NCI-H2029 treated with DMSO at 0.1 percent for 48 hours (cell line): ENCODE measurements around the gene AATK.
"Not testable (repeated sequence)": the region's sequence is repeated elsewhere in the genome, so short reads cannot be mapped to it uniquely, and the experiment has no call there.

Source experiments
- DNase-seq: peaks from one replicate; lab custom pipeline; 2025; lab: John Stamatoyannopoulos, UW

The AATK gene

DNA sequence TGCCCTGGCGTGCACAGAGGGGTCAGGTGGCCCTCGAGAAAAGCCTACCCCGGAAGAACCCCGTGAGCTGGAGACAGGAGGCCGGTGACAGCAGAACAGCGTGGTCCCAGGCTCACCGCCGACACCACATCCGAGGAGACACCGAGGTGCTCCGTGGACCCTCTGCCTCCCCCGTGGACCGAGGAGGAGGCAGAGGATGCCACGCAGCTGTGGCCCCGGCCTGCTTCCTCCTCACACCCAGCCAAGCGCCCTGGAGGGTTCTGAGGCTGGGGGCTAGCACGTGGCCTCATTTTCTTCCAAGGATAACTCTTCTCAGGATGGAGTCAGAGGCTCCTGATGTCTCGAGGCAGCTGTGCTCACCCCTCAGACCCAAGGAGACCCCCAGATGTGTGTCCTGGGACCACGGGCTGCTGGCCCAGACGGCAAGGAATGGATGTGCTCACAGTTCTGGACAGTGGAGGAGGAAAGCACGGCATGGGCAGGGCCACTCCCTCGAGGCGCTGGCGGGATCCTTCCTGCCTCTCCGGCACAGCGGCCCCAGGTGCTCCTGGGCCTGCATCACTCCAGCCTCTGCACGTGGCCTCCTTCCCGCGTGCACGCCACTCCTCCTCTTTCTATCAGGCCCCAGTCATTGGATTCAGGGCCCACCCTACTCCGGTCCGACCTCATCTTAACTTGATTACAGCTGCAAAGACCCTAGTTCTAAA lies 5.1 kb downstream of the AATK start:
- DNase-seq = no peak

DNA sequence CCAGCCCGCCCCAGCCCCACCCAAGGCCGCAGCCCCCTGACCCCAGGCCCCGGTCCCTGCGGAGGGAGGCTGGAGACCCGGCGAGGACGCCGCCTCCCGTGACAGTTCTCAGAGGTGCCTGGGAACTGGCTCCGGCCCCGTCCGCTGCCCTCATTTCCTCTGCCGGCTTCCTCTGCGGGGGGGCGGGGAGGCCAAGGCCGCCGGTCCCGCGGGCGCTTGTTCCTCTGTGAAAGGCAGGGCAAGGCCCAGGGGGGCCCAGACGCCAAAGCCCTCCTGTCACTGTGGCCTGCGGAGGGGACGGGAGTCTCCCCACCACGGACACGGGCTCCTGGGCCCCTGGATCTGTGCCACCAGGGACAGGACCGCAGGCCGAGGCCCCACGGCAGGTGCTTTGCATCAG lies 5.7 kb downstream of the AATK start:
- no peak for DNase-seq

DNA sequence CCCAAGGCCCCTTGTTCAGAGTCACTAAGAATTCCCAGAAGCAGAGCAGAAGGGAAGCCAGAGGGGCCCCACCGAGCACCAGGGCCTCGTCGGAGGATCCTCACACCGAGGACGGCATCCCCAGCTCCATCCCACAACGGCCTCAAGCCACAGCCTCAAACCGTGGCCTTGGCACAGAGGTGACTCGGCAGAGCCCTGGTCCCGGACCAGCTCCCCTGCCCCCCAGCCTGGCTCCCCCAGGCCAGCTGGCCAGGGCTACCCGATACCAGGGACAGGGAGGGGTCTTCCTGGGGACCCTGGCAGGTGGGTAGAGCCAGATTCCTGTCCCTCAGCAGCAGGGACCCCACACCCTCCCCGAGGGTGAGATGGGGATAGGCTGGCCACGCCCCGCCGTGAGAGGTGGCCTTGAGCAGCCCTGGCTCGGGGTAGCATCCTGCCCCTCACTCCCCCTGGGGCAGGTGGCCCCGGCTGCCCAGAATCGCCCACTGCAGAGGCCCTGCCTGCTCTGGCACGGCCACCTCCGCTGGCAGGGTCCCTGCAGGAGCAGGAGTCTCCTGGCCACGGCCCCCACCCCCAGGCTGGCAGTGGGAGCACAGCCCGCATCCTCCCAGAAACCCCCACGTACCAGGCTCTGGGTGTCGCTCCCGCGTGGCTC lies 6.3 kb downstream of the AATK start:
- no peak for DNase-seq

DNA sequence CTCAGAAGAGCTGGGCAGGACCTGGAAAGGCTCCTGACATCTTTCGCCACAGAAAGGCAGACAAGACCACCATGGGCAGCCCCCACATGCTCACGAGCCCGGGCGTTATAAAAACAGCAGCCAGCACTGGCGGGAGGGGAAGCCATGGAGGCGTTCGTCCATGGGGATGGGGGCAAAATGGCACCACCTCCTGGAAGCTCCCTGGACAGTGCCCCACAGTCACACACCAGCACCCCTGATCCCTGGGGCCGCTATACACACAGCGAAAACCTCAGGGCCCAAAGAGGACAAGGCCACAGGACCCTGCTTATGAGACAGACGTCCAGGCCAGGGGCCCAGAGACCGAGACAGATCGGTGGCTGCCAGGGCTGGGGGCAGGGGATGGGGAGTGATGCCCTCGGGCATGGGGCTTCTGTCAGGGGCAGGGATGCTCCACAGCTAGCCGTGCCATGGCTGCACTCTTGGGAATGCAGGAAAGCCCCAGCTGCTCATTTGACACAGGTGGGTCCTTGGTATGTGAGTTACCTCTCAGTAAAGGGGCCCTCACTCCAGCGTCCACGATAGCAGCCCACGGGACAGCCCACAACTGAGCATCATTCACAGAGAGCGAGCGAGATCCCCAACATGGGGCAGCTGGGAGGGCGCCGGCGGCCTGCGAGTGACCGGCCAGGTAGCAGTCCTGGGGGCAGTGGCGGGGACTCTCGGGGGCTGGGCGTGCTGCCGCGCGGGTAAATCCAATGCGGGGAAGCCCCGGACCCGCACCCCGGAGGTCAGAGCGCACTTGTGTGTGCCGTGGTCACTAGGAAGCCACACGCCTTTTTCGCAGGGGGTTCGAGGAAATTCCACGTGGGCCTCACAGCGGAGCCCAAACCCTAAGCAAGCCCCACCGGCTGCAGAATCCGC lies 7.1 kb downstream of the AATK start:
- no peak for DNase-seq

DNA sequence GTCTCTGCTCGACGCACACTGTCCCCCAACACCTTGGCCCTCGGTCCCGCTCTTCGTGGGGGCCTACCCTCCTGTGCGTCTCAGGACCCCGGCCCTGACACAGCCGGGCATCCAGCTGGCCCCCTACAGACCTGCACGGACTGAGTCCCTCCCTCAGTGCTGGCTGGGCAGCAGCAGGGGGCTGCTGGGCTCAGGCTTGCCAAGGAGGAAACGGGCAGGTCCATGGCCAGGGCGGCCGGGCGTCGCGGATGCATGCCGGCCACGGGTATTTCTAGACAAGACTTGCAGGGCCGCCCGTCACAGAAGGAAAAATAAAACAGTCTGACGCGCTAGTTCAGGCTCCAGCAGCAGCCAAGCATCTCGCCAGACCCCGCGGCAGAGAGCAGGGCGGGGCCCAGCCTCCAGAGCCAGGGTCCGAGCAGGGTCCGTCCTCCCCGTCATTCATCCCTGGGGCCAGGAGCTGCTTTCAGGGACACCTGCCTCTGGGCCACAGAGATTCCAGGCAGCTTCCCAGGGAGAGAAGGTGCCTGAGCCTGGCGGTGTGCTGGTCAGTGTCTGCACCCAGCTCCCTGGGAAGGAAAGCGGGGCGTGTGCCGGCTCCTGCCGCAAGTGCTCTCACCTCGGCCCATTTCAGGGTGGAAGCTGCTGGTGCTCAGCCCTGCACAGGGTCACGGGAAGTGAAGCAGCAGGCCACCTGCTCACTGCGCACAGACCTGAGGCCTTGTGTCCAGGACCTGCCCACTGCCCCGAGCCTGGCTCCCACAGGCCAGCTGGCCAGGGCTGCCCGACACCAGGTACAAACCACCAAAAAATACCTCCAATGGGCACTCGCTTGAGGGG lies 8.0 kb downstream of the AATK start:
- no peak for DNase-seq

DNA sequence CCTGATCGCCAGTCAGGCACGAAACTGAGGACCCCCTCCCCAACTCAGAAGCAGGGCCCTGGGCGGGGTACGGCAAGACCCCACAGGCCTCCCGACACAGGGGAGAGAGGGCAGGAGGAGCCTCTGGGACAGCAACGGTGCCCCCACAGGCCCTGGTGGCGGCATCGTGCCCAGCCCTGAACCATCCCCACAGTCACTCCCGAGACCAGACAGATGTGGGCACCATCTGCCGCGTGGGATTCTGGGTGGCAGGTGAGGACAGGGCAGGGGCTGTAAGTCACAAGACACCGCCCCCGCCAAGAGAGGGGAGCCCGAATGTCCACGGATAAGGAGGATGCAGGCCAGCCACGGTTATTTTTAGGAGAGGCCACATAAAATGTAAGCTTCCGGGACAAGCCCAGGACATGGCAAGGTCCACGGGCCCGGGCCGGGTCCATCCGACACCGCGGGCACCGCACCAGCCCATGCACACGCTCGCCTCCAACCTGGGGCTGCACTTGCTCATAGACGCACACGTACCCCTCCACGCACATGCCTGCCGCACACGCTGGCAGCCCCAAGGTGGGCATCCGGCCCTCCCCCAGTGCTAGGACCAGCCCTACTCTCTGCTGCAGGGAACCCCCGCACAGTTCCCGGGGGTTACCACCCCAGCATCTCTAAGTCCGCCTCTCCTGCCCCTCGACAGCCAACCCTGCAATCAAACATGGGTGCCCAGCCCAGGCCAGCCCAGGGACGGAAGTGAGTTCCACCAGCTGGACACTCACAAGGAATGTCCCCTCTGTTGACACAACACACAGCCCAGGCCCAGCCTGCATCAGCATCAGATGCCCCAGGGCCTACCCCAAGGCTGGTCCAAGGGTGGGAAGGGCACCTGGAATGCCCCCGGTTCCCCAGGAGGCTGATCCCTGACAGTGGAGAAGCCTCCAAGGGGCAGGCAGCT lies 8.9 kb downstream of the AATK start:
- no peak for DNase-seq

DNA sequence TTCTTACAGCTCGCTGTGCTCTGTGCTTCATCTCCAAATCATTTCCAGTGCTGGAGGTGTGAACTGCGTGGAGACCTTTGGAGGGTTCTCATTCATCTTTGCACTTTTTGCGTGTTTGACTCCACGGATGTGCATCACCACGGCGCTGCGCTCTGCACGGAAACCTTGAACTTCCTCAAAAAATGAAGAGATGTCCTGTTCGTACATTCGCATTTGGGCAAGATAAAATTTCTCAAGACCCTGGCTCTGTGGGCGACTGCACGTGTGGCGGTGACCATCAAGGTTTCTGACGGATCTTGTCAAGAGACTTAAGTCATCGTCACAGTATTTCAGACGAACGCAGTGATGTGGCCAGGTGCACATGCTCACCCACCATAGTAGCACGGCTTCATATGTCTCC lies 11.1 kb downstream of the AATK start:
- no peak for DNase-seq

DNA sequence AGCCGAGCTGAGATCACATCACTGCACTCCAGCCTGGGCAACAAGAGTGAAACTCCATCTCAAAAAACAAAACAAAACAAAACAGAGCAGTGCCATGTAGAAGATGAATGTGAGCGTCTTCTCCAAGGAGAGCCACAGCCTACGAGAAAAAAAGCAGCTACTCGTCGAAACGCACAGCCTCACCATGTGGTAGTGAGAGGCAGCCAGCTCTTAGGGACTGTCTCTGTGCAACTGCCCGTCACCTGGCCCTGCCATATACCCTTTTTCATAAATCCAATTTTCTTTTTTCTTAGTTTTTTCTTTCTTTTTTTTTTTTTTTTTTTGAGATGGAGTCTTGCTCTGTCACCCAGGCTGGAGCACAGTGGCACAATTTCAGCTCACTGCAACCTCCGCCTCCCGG lies 12.0 kb downstream of the AATK start:
- DNase-seq = not testable (repeated sequence)

DNA sequence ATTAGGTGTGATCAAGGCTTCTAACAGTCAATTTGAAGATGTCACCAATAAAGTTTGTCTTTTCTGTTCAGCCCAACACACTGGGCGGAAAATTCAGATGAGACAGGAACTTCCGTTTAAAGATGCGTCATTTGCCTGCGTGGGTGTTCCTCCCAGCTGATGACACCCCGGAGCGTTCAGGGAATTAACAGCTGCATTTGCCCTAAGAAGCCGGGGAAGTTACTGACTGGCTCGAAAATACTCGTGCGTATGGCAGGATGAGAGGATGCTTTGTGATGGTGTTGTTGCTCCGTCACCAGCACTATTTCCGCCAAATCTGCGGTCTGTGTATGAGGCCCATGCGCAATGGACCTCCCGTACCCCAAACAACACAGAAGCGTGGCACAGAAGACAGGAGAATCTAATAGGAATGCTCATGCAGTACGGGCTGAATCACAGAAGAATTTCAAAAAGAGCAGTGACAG lies 12.6 kb downstream of the AATK start:
- DNase-seq = no peak

DNA sequence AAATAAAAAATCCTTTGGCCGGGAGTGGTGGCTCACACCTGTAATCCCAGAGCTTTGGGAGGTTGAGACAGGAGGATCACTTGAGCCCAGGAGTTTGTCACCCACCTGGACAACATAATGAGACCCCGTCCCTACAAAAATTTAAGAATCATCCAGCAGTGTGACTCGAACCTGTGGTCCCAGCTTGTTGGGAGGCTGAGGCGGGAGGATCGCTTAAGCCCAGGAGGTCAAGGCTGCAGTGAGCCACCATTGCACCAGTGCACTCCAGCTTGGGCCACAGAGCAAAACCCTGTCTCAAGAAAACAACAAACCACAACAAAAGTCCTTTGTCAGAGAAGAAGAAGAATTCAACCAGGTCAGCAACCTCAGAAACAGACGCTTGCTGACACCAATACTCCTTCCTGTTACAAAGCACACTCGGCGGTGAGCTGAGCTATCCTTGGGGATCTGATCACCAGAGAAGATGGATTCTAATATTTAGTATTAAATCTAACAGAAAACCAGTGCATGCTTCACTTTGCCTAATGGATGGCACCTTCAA lies 13.7 kb downstream of the AATK start:
- no peak for DNase-seq

DNA sequence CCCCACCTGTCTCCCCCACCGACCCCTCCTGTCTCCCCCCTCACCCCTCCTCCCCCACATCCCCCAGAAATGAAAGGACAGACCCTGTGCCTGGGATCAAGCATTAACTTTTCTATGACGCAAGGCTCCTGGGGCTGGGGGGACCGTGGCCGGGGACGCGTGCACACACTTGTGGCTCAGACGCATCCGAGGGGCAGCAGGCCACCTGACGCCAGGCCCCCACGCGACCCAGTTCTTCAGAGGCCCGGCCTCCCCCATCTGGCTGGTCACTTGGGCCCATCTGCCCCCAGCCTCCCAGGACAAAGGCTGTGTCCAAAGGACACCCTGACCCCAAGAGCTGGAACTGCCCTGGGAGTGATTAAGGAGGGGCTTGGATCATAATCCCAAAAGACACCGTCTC lies 14.7 kb downstream of the AATK start:
- DNase-seq = no peak

DNA sequence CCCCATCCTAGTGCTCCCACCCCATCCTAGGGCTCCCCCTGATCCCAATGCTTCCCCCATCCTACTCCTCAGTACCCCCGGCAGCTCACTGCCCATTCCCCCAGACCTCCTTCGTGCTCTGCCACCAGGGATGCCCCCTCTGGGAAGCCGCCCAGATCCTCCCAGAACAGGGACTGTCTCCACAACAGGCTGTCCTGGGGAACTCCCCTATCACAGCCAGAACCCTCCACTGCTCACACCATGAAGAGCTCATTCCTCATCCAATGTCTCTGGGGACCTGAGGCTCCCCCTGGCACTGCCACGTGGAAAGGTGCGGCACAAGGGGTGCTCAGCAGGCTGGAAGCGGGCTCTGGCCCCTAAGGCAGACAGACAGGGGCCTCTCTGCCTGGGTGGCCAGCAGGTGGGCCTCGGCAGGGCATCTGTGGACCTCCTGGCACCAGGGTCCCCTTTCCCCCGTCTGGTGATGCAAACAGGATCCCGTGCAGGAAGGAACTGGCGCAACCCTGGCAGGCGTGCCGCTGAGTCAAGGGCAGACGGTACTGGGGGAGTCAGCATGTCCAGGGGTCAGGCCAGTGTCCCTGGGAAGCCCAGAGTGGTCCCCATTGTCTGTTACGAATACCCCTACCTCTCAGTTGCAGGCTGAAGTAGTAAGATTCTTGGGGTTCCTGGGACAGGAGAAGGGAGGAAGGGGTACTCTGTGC lies 15.5 kb downstream of the AATK start:
- DNase-seq = no peak

DNA sequence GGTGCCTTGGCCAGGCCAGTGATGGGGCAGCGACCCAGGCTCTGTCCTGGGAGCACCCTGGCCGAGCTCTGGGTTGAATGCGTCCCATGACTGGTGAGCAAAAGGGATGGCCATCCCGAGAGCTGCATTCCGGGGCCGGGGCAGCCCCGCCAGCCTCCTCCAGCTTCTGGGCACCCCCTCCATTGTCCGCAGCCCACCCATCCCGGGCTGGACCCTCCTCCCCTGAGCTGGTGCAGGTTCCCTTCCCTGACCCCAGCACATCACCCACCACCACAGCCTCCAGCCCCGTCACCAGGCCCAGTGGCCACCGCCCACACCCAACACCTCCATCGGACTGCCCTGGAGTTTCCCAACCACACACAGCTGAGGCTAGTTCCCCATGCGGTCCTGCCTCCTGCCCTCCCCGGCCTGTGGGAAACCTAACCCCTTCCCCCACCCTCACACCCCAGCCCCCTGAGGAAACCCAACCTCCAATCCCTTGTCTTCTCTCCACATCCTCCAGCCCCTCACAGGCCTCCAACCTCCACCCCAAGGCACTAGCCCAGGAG lies 17.0 kb downstream of the AATK start:
- DNase-seq = no peak

DNA sequence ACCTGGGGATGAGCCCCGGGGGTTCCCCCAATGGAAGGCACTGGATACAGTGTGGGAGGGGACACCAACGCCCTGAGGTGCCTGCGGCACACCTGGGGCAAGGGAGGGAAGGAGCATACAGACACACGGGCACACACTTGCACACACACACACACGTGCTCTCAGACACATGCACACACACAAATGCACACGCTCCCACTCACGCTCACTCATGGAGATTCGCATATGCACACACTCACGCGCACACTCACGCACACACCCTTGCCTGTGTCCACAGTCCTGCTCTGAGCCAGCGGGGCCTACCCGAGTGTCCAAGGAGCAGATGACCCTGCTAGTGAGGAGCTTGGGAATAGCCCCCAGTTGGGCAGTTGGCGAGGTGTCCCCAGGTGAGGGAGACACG lies 17.4 kb downstream of the AATK start:
- DNase-seq = no peak

DNA sequence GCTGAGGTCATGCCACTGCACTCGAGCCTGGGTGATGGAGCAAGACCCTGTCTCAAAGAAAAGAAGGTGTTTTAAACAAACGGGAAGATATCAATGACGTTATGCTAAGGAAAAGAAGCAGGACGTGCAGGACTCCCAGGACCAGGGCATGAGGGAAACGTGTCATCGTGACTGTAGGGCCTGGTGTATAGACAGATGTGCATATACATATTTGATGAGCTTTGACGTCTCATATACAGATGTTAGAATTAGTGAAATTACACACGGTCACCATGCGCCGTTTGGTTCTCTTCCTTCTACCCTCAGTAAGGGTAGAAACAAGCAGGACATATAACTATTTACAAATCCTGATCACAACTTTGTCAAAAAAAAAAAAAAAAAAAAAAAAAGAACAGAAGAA lies 18.3 kb downstream of the AATK start:
- DNase-seq = no peak

DNA sequence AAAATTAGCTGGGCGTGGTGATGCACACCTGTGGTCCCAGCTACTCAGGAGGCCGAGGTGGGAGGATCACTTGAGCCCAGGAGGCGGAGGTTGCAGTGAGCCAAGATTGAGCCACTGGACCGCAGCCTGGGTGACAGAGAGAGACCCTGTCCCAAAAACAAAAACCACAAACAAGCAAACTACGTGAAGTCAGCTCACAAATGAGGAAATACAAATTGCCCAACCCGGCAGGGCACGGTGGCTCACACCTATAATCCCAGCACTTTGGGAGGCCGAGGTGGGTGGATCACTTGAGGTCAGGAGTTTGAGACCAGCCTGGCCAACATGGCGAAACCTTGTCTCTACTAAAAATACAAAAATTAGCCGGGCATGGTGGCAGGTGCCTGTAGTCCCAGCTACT lies 19.8 kb downstream of the AATK start:
- not testable (repeated sequence) for DNase-seq

DNA sequence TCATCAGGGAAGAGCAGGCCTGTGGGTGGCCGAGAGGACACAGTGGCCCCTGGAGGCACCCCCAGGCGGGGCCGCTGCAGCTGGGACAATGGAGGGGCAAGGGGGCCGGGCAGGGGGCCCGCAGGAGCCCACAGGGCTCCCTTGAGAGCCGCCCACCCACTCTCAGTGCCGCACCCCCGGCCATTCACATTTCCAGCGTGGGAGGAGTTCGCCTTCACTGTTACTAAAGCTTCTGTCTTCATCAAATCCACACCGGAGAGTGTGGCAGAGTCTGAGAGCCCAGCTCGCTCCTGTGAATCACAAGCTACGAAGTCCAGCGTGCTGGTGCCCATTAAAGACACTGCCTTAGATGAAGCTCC lies 21.6 kb downstream of the AATK start:
- DNase-seq = no peak

DNA sequence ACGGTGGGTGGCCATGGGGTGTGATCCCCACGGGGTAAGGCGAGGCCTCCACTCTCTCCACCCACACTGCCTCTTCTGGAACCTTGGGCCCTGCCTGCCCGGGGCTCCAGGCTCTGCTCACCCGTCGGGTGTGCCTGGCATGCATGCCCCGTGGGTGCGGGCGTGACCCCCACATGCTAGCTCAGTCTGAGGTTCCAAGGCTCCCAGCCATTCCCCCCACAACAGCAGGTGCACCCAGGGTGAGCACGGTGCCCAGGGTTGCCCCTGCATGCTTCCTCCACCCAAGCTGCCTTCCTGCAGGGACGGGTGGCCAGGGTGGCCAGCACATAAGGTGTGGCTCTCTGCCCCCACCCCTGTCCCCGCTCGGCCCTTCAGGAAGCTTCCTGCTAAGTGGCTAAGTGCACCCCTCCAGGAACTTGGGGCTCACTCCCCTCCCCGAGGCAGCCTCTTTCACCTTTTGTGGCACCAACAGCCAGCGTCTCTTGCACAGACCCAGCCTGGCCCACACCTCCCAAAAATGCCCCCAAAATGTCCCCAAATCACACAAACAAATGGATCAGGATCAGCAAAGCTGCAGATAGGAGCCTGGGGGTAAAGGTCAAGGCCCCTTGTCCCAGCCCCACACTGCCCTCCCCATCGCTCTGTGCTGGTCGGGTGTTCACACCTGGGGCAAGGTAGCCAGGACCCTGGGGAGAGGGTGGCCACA lies 22.2 kb downstream of the AATK start:
- no peak for DNase-seq

DNA sequence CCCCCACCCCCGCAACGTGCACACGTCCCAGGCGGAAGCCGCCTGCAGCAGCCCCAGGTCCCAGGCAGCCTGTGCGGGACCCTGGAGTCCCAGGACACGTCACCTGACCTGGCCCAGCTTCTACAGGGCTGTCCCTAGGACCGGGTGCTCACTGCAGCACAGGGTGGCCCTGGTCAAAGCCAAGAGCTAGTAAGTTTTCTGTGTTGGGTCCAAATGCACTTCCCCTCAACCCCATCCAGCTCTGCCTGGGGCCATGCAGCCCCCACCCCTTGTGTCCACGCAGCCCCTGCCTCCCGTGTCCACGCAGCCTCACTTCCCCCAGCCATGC lies 22.9 kb downstream of the AATK start:
- no peak for DNase-seq
